ENCODE data around the gene ATP11B.

DNA sequence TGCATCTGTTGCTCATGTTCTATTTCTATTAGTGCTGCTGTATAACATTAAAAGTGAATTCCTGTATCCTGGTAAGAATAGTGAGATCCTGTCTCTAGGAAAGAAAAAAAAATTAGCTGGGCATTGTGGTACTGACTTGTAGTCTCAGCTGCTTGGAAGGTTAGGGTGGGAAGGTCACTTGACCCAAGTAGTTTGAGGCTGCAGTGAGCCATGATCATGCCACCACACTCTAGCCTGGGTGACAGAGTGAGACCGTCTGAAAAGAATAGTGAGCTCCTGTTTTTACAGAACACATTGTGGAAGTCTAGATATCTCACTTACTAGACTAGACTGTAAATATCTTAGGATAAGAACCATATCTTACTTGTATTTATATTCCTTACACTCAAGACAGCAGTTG lies 4.6 kb downstream of the ATP11B start:
- TF ChIP-seq, protein P1, sequence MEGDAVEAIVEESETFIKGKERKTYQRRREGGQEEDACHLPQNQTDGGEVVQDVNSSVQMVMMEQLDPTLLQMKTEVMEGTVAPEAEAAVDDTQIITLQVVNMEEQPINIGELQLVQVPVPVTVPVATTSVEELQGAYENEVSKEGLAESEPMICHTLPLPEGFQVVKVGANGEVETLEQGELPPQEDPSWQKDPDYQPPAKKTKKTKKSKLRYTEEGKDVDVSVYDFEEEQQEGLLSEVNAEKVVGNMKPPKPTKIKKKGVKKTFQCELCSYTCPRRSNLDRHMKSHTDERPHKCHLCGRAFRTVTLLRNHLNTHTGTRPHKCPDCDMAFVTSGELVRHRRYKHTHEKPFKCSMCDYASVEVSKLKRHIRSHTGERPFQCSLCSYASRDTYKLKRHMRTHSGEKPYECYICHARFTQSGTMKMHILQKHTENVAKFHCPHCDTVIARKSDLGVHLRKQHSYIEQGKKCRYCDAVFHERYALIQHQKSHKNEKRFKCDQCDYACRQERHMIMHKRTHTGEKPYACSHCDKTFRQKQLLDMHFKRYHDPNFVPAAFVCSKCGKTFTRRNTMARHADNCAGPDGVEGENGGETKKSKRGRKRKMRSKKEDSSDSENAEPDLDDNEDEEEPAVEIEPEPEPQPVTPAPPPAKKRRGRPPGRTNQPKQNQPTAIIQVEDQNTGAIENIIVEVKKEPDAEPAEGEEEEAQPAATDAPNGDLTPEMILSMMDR (conservative IDR thresholded peaks at IDR 0.05; ENCODE audit: low read depth, low read length): no peak
- TF ChIP-seq EZH2phosphoT487 (IDR thresholded peaks at IDR 0.05; ENCODE audit: borderline replicate concordance, low read length): no peak

Data from PC-3 (cell line).